CD4-positive, alpha-beta T cell treated with Interleukin-1 beta for 1 hour (primary cell): Measurements from ENCODE around the gene C3orf52.
"Not testable (repeated sequence)": the region's sequence is repeated elsewhere in the genome, so short reads cannot be mapped to it uniquely, and the experiment has no call there.

Experiments
- DNase-seq, 2 donors: peaks; one replicate each; pipeline ENCODE4 v3.0.0-alpha.2; 2020 to 2022

C3orf52 gene, protein sequence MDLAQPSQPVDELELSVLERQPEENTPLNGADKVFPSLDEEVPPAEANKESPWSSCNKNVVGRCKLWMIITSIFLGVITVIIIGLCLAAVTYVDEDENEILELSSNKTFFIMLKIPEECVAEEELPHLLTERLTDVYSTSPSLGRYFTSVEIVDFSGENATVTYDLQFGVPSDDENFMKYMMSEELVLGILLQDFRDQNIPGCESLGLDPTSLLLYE

DNA sequence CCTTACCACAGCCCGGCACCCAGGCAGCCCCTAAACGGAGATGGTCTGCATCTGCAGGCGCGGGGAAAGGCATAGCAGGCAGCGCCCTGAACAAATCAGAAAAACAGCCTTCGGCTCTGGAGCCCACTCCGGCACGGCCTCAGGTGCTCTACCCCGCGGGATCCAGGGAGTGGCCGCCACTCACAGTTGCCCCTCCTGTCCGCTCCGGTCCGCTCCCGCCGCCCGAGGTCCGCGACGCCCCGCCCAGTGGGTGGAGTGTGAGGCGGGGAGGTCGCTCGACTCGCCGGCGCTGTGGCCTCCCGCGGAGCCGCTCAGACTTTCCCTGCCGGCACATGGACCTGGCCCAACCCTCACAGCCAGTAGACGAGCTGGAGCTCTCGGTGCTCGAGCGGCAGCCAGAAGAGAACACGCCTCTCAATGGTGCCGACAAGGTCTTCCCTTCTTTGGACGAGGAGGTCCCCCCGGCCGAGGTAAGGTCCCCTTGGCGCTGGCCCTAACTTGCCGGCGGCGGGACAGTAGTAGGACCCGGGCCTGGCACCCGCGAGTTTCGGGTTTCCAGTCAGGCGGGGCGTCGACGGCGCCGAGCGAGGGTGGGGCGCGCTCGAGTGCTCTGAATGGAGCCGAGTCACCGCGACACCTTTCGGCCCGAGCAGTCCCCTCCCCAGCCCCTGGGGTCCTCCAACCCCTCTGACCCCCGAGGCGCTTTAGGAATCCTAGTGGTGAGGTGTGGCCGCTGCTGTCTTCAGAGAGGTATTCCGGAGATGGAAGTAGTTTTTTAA is at the start of gene C3orf52:
TSS of gene C3orf52 (plus strand) at position 314 of the 779 bp plus-strand sequence. CDS start at position 333, 19 bp downstream.
- DNase-seq, result peak; percentile 53 to 60

DNA sequence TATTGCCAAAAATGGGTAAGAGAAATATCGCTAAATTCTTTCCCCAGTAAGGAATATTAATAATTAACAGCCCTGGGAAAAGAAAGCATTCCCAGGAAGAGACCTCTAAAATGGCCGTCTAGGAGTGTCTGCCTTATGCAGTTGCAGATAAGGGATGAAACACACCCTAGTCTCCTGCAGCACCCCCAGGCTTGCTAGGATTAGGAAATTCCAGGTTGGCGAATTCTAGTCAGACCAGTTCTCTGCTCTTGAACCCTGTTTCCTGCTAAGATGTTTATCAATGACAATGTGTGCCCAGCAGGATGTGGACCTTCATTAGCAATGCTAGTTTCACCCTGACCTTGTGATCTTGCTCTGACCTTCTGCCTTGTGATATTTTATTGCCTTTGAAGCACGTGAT is 49.0 kb upstream of the C3orf52 start:
- DNase-seq, result not testable (repeated sequence)

DNA sequence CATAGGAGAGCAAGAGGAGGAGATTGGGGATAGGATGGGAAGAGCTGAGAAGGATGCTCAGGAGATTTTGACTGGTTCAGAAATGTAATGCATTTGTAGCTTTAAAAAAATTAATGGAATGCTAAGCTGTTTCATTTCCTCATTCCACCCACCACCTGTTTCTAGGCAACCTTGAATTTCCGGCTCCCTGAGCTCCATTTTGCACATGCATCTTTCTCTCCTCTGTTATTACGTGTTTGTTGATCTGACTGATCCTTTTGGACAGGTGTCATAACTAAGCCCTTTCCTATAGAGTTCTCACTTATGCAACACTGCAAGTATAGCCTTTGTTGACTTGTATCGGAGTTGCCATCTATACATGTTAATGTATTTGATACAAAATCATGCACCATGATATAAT is 47.3 kb upstream of the C3orf52 start:
- DNase-seq, result no peak

DNA sequence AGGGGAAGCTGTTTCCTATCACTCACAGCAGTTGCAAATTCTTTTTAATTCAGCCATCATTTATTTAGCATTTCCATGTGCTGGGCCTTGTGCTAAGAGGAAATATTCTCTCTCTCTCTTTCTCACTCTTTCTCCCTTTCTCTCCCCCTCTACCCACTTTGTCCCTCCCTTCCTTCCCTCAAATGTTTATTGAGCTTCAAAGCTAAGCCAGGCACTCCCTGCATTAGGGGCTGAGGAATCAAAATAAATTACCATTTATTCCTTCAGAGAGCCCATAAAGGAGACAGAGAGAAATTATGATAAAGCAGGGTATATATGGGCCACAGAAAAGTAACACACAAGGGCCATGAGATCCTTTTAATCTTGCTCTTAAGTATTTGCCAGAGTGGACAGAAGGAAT is 44.9 kb upstream of the C3orf52 start:
- no peak for DNase-seq

DNA sequence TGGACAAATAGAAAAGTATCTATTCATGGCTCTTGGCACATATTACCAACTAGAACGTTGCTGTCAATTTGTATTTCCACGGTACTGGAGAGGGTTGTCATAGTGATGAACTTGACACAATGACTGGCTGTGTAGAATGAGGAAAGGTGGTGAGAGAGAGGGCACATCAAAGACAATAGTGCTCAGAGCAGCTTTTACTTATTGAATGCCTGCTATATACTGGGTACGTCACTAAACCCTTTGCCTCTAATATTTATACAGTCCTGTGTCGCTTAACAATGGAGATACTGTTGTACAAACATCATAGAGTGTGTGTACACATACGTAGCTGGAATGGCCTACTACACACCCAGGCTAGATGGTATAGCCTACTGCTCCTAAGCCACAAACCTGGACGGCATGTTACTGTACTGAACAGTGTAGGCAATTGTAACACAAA is 43.3 kb upstream of the C3orf52 start:
- DNase-seq, result no peak

DNA sequence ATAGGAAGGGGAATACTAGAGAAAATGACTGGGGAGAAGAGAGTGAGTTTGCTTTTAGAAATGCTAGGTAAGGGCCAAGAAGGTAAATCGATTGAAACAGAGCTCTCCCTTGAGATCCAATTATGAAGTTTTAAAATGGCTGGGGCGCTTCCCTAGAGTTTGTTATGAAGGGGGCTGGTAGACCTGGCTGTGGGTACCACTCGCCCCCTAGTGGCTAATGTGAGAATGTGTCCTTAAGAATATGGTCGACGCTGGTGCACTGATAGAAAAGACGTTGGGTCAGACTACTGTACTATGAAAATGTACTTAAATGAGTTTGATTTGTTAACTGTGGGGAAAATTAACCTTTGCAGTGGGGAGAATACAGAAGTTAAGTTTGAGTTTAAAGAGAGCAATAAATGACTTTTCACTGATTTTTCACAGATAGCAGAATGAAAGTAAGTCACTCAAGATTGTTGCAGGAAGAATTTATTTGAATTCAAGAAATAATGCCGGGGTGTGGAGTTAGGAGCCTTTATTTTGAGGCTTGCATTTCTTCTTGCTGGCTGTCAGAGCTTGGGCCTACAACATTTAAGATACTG is 42.5 kb upstream of the C3orf52 start:
- peak; percentile 45 to 60 for DNase-seq

DNA sequence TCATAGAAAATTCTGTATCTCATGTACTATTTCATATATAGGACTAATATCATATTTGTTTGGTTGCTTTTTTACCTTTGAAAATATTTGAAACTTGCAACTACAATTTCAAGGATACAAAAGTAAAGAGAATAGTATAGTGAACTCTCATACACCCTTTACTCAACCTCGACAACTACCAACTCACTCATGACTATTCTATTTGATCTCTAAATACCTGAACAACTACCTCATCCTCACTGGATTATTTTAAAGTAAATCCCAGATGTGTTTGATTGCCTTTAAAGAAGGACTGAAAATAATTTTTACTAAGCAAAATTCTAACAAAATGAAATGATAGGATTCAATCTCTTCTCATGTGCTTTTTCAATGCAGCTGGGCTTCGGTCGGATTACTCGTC is 39.6 kb upstream of the C3orf52 start:
- no peak for DNase-seq

DNA sequence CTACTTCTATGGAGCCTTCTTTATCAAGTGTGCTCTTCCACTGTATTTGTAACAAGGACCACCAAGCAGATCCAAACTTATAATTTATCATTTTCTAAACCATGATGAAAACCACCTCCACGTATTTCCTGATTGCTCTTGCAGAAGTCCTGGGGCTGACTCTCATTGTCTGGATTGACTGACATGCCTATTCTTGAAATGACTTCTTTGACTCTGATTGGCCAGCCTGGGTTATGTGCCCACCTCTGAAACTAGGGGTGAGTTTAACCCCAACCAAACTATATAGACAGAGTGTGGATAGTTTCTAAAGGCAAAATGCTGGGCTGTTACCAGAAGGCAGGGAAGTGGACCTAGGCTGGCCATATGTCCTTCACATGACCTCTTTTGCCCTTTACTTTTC is 38.9 kb upstream of the C3orf52 start:
- DNase-seq, result no peak

DNA sequence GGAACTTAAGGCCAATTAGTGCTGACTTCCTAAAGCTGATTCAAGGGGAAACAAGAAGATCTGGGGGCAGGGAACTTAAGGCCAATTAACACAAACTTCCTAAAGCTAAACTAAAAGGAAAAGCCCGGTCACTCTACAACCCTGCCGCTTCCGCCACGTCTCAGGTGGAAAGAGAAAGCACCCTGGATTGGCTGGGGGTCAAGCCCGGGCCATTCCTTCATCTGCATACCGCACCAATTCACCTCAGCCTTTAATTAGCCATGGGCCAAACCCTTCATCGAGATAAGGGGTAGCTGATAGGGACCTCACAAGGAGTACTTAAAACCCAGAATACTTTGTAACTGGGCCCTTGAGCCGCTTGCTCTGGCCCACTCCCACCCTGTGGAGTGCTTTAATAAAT is 37.3 kb upstream of the C3orf52 start:
- no peak for DNase-seq

DNA sequence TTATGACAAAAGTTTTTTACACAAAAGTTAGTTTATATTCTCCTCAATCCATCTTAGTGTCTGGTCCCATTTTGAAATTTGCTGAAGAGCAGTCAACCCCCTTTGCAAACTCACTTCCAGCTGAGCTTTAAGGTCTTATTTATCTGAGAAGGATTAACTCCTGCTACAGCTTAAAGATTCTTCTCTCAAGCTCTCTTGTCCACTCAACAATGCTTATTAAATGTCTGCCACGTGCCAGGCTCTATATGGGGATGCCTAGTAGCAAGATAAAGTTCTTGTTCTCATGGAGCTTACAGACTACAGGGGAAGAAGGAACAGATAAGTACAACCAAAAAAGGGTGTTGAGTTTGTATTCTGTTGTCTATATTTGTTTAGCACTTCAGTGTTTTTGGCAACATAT is 33.0 kb upstream of the C3orf52 start:
- DNase-seq, result no peak

DNA sequence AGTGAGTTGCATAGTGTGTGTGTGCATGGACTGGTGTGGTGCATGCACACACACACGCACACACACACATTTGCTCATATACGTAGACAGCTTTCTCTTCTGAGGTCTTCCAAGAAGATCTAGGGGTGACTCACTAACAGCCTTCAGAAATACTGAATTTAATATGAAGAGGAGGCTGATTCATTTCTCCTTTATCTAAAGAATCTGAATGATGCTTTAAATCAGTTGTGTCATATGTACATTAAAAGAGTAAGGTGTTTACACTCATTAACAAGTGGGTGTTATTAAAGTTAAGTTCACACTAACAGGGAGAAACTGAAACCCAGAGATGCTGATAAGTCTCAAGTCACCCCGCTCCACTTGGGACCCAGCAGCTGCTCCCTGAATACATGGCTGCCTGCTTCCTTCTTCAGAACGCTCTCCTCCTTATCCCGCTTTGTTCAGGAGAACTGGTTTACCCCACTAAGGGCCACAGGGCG is 29.7 kb upstream of the C3orf52 start:
- no peak for DNase-seq

DNA sequence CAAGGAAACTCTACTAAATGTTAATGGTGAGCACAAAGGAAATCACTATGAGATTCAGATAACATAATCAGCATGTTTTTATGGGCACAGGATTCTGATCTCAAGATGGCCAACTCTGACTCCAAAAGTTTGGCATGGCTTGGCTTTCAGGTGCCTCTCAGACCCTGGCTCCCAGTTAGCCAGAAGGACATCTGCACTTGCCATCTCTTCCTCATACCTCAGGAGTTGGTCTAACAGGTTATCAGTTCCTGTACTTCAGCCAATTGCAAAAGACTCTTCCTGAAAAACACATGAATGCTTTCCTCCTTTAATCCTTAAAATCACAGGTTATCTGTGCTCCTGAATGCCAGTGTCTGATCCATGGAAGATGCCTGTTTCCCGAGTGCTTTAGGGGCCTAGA is 26.7 kb upstream of the C3orf52 start:
- no peak for DNase-seq

DNA sequence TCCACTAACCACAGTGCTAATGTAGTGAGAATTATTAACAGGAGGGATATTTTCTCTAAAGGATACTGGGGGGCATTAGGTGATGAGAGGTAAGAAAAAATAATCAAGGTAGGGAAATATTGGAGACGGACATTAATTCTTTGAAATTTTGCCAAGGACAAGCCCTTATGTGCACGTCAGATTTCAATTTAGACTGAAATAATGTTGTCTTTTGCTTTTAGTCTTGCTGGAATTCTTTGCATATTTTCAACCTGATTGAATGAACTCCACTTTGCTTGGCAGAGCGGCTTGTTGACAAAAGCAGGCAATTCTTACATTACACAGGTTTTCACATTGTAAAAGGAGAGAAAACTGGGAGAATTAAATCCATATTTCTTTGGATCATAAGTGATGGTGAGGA is 25.0 kb upstream of the C3orf52 start:
- DNase-seq, result no peak

DNA sequence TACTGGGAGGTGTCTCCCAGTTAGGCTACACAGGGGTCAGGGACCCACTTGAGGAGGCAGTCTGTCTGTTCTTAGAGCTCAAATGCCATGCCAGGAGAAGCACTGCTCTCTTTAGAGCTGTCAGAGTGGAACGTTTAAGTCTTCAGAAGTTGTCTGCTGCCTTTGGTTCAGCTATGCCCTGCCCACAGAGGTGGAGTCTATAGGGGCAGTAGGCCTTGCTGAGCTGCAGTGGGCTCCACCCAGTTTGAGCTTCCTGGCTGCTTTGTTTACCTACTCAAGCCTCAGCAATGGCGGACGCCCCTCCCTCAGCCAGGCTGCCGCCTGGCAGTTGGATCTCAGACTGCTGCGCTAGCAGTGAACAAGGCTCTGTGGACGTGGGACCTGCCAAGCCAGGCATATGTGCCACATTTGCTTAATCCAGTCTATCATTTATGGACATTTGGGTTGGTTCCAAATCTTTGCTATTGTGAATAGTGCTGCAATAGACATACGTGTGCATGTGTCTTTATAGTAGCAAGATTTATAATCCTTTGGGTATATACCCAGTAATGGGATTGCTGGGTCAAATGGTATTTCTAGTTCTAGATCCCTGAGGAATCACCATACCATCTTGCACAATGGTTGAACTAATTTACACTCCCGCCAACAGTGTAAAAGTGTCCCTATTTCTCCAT is 13.7 kb upstream of the C3orf52 start:
- DNase-seq, result peak; percentile 73 to 74

DNA sequence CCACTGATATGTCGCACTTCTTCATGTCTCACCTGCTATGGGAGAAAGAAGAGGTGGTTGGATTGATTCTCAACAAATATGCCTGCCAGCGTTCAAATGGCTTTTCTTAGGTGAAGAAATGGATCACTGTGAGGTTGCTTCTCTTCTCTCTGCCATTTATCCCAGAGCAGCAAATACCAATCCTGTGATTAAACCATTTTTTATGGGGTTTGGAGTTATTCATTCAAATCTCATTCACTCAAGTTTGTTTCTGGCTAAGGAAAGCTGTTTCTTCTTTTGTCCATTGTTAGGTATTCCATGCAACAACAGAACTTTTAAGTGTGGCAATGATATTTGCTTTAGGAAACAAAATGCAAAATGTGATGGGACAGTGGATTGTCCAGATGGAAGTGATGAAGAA is 12.2 kb upstream of the C3orf52 start:
- DNase-seq, result no peak

DNA sequence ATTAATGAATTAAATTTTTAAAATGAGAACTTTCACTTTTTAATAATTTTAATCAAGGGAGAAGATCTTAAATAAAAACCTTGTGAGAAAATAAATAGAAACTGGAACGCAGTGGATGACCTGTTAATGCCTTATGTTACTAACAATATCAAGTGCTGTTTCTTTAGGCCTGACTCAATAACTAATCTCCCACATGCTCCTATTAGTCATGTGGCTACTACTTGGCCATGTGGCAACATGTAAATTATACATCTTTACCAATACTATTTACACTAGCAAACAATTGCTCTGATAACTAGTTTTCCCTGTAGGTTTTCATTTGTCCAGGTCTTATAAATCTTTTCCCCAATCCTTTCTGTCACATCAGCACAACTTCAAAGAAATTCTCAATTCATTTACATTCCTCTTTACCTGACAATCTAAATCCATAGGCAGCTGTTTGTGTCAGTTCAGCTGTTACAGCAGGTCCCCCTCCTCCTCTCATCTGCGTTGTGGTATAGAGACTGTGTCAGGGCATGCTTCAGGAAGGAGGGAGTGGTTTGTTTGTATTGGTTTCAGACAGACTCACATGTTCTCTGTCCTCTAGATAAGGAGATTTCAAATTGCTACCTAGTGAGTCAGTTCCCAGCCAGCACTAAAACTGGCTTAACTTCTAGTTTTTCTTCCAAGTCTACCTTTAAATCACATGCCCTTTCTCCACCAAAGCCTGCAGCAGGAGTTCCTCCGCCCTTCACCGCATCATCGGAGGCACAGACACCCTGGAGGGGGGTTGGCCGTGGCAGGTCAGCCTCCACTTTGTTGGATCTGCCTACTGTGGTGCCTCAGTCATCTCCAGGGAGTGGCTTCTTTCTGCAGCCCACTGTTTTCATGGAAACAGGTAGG is 11.3 kb upstream of the C3orf52 start:
- peak in 1 of 2 donors; percentile 40 for DNase-seq

DNA sequence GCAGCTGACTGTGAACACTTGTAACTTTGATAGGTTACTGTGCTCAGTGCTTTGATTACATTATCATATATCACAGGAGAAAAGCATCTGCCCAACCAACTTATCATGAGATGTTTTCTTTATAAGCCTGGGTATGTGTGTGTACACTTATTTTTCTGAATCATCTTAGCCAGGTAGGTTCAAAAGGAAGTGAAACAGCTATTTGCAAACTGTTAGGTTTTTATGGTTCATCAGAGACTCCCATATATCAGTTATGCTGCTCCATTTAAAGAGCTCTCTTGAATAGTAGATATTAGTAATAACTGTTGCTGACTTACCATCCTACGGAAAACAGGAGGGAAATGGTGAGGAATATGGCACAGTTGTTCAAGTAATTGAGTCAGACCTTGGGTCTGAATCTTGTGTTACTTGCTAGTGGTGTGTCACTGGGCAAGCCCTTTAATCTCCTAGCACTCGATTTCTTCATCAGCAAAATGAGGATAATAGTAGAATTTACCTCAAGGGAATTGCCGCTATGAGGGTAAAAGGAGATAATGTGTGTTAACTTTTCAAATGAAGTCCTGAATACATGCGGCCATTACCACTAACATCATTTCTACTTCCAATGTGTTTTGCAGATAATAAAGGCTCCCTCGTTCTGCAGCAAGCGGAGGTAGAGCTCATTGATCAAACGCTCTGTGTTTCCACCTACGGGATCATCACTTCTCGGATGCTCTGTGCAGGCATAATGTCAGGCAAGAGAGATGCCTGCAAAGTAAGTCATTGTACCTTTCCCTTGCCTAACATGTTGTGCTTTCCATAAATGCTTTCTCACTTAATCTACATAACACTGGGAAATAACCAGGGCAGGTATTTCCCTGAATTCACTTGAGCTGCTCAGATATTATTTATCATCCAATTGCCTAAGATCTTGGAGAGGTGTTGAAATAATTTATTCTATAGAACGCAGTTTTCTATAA is 7.8 kb upstream of the C3orf52 start:
- DNase-seq, result no peak

DNA sequence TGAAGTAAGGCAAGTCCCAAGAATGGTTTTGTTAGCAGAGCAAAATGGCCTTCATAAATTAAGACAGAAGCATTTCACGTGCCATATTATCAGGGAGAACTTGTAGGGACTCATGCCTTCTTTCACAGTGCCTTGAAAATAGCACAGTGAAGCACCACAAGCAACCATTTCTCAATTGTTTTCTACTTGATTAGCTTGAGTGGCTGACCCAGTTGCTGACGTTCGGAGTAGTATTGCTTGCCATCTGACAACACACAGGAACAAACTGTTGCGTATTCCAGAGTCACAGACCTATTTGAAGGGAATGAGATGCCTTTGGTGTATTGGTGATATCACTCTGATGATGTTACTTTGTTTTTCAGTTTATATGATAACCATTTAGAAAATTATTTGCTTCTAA is 3.0 kb upstream of the C3orf52 start:
- no peak for DNase-seq

DNA sequence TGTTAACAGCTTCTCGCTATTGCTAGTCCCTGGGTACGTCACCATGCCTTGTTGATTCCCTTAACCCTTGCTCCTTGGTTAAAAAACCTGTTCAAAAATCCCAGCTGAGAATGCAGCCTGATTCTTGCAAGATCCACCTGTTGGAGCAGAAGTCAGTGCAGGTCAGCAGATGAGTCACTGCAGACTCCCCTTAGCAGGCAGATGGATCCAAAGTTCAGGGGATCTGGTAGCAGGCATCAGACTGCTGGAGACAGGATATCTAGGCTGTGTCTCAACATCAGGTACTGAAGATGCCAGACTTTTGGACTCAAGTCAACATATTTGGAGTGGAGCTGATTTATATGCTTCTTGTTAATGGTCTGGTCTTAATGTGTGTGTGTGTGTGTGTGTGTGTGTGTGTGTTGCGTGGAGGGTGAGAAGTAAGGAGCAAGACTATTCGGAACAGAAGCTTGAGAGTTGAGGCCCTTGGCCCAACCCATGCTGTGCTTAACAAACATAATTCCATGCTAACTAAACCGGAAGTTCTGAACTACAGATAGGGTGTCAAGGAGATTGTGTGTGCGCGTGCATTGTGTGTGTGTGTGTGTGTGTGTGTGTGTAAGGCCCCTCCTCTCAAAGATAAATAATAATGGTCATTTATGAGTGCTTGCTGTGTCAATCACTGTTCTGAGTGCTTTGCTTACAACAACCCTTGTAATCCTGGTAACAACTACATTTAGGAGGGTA is 1.0 kb upstream of the C3orf52 start:
- DNase-seq, result no peak

DNA sequence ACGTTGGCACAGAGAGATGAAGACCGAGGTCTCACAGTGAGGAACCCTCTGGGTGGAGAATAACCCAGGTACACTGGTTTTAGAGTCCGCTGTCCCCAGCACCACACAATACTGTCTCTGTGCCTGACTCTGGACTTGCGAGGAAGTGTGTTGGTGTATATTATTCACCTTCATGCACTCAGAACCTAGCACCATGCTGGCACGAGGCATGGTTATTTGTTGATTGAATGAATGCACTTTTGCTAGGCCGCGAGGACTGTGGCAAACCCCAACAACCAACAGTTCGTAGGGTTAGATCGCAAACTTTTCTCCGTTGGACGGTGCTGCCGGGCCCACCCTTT is 484 bp upstream of the C3orf52 start:
- DNase-seq, result no peak
